H1 (cell line): Measurements from ENCODE around the gene SH3YL1. TPM values are rescaled to one million over a fixed set of nuclear protein-coding genes. Genes with fewer than 3 reads are reported as not detected.

Source experiments
- ASH2L ChIP-seq: fragments of 200-600, 300-600 bp; sonication (generic); IDR thresholded peaks from one replicate; pipeline ENCODE4 v1.7.1; 2017; ENCODE audit warnings: low read length
- CBX8 ChIP-seq: fragments of 300-800, 300-1000 bp; sonication (generic); IDR thresholded peaks from 2 replicates; pipeline ENCODE4 v1.7.1; 2016; ENCODE audit warnings: low read depth, low read length, borderline replicate concordance
- CHD1 ChIP-seq: IDR thresholded peaks from 2 replicates; pipeline ENCODE4 v1.6.1; 2012; ENCODE audit warnings: low read depth, low read length, improper control_type of control experiment
- CREB1 ChIP-seq: IDR thresholded peaks from 2 replicates; pipeline ENCODE4 v1.6.1; 2012; ENCODE audit warnings: inconsistent platforms
- E2F6 ChIP-seq: IDR thresholded peaks from 2 replicates; pipeline ENCODE4 v1.6.1; 2012; ENCODE audit warnings: inconsistent platforms
- EP300 ChIP-seq, 2 experiments: IDR thresholded peaks; 1 replicate in 1 of 2; 2 replicates in 1 of 2; pipeline ENCODE4 v1.6.1; 2011 to 2012; ENCODE audit warnings: low read depth in 2 of 2, low read length in 2 of 2, mild to moderate bottlenecking in 2 of 2, borderline replicate concordance in 1 of 2, inconsistent platforms in 1 of 2, moderate library complexity in 1 of 2
- KDM4A ChIP-seq: IDR thresholded peaks from one replicate; pipeline ENCODE4 v1.7.1; 2012; ENCODE audit warnings: low read depth, mild to moderate bottlenecking, moderate library complexity, low read length, inconsistent platforms; ENCODE audit not compliant: severe bottlenecking
- NRF1 ChIP-seq: IDR thresholded peaks from 2 replicates; pipeline ENCODE4 v1.6.1; 2011; ENCODE audit warnings: mild to moderate bottlenecking, low read depth, low read length, improper control_type of control experiment
- SP1 ChIP-seq: IDR thresholded peaks from 2 replicates; pipeline ENCODE4 v1.6.1; 2011; ENCODE audit warnings: low read depth, low read length
- SUZ12 ChIP-seq: fragments of 200-600 bp; sonication (generic); IDR thresholded peaks from 2 replicates; pipeline ENCODE4 v1.6.1; 2012; ENCODE audit warnings: mild to moderate bottlenecking, inconsistent platforms, low read length, moderate library complexity, mixed read lengths
- polyA plus RNA-seq, 7 experiments: library from polyadenylated mRNA; depleted of rRNA in 3 of 7; stranded (reverse) in 5 of 7; unstranded in 2 of 7; fragments of >200 nt in 5 of 7; fragments of 200-250 nt in 2 of 7; gene quantifications; 1 replicate in 5 of 7; 2 replicates in 1 of 7; 4 replicates in 1 of 7; pipeline versions ENCODE4 v1.2.1 to v1.2.3, GENCODE V29; 2011 to 2013; ENCODE audit warnings: missing spikeins in 2 of 7, mixed read lengths in 2 of 7
- total RNA-seq: library from RNA; stranded (reverse); fragmentation: NEBNext Ultra II Directional; extraction: Animal tissue kit (Norgen Biotek cat#: 25700); gene quantifications from 2 replicates; pipeline ENCODE4 v1.2.1, GENCODE V29; 2021
- TF ChIP-seq, protein P1 (sequence below): fragments of 300-600 bp; sonication (generic); IDR thresholded peaks from 2 replicates; pipeline ENCODE4 v1.7.1; 2012; ENCODE audit warnings: low read length, moderate library complexity, mild to moderate bottlenecking, inconsistent platforms; ENCODE audit not compliant: insufficient replicate concordance

Gene SH3YL1
- total and polyA plus RNA-seq, 2 of the 8 experiments (the other 6 are each of a cell fraction or from before 2014, with no cell fraction given): 13.6 to 37.2 TPM

DNA sequence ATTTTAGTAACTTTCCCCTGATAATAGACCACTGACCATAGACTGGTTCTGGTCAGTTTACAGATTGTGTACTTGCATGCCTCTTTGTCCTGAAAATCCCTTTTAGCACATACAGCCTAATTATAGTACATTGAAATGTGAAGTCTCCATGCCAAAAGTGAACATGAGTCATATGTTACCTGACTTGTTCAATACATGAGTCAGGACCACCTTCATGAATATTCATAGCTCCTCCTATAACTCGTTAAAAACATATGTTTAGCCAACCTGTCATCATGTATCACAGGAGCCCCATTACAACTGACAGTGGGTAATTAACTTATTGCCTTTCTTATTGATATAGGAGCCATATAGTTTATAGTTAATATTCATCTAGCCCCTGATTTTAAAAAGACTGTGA is 78.6 kb downstream of the SH3YL1 start (continued):
- TF ChIP-seq, protein P1, sequence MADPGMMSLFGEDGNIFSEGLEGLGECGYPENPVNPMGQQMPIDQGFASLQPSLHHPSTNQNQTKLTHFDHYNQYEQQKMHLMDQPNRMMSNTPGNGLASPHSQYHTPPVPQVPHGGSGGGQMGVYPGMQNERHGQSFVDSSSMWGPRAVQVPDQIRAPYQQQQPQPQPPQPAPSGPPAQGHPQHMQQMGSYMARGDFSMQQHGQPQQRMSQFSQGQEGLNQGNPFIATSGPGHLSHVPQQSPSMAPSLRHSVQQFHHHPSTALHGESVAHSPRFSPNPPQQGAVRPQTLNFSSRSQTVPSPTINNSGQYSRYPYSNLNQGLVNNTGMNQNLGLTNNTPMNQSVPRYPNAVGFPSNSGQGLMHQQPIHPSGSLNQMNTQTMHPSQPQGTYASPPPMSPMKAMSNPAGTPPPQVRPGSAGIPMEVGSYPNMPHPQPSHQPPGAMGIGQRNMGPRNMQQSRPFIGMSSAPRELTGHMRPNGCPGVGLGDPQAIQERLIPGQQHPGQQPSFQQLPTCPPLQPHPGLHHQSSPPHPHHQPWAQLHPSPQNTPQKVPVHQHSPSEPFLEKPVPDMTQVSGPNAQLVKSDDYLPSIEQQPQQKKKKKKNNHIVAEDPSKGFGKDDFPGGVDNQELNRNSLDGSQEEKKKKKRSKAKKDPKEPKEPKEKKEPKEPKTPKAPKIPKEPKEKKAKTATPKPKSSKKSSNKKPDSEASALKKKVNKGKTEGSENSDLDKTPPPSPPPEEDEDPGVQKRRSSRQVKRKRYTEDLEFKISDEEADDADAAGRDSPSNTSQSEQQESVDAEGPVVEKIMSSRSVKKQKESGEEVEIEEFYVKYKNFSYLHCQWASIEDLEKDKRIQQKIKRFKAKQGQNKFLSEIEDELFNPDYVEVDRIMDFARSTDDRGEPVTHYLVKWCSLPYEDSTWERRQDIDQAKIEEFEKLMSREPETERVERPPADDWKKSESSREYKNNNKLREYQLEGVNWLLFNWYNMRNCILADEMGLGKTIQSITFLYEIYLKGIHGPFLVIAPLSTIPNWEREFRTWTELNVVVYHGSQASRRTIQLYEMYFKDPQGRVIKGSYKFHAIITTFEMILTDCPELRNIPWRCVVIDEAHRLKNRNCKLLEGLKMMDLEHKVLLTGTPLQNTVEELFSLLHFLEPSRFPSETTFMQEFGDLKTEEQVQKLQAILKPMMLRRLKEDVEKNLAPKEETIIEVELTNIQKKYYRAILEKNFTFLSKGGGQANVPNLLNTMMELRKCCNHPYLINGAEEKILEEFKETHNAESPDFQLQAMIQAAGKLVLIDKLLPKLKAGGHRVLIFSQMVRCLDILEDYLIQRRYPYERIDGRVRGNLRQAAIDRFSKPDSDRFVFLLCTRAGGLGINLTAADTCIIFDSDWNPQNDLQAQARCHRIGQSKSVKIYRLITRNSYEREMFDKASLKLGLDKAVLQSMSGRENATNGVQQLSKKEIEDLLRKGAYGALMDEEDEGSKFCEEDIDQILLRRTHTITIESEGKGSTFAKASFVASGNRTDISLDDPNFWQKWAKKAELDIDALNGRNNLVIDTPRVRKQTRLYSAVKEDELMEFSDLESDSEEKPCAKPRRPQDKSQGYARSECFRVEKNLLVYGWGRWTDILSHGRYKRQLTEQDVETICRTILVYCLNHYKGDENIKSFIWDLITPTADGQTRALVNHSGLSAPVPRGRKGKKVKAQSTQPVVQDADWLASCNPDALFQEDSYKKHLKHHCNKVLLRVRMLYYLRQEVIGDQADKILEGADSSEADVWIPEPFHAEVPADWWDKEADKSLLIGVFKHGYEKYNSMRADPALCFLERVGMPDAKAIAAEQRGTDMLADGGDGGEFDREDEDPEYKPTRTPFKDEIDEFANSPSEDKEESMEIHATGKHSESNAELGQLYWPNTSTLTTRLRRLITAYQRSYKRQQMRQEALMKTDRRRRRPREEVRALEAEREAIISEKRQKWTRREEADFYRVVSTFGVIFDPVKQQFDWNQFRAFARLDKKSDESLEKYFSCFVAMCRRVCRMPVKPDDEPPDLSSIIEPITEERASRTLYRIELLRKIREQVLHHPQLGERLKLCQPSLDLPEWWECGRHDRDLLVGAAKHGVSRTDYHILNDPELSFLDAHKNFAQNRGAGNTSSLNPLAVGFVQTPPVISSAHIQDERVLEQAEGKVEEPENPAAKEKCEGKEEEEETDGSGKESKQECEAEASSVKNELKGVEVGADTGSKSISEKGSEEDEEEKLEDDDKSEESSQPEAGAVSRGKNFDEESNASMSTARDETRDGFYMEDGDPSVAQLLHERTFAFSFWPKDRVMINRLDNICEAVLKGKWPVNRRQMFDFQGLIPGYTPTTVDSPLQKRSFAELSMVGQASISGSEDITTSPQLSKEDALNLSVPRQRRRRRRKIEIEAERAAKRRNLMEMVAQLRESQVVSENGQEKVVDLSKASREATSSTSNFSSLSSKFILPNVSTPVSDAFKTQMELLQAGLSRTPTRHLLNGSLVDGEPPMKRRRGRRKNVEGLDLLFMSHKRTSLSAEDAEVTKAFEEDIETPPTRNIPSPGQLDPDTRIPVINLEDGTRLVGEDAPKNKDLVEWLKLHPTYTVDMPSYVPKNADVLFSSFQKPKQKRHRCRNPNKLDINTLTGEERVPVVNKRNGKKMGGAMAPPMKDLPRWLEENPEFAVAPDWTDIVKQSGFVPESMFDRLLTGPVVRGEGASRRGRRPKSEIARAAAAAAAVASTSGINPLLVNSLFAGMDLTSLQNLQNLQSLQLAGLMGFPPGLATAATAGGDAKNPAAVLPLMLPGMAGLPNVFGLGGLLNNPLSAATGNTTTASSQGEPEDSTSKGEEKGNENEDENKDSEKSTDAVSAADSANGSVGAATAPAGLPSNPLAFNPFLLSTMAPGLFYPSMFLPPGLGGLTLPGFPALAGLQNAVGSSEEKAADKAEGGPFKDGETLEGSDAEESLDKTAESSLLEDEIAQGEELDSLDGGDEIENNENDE: no peak
- TF ChIP-seq CBX8: no peak
- no peak for TF ChIP-seq EP300 (IDR thresholded peaks at IDR 0.05; ENCODE audit: borderline replicate concordance in 1 of 2, low read depth in 2 of 2, low read length in 2 of 2)
- no peak for TF ChIP-seq ASH2L
- TF ChIP-seq SUZ12: no peak
- no peak for TF ChIP-seq CREB1
- no peak for TF ChIP-seq SP1
- TF ChIP-seq KDM4A: no peak
- TF ChIP-seq E2F6: no peak
- TF ChIP-seq NRF1: no peak
- TF ChIP-seq CHD1: no peak
